Left forelimb (tissue), 1 donor: ENCODE data around the gene JMJD1C.
"Not testable (repeated sequence)": the region's sequence is repeated elsewhere in the genome, so short reads cannot be mapped to it uniquely, and the experiment has no call there.

Source experiments
- DNase-seq: peaks from one replicate; pipeline ENCODE4 v3.0.0-alpha.2; 2018; ENCODE audit warnings: low spot score

JMJD1C gene

DNA sequence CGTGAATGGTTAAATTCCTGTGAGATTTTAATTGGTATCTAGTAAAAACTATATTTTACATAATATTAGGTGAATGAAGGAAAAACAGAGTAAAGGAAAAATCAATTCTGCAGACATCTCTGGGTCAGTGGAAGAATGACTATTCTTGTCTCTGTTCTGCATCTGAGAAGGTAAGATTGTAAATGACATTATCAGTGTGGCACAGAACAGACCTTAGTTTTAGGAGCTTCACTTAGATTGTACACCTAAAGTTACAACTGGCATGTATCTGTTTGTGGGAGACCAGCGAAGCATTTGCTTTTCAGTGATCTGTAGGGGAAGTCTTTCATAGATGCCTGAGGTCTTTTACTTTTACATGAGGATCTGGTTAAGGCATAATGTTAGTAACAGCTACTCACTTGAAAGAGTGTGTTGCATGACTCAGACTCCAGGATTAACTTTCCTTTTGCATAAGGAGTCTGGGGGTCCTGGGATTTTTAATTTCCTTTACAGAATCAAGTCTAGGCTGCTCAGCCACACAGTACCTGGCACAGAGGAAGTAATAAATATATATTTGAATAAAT, 56.2 kb downstream of the JMJD1C start:
- DNase-seq = no peak

- DNase-seq = no peak
These were observed 58.6 kb downstream of the JMJD1C start for GRCh38 chr10:63407136-63407662.

DNA sequence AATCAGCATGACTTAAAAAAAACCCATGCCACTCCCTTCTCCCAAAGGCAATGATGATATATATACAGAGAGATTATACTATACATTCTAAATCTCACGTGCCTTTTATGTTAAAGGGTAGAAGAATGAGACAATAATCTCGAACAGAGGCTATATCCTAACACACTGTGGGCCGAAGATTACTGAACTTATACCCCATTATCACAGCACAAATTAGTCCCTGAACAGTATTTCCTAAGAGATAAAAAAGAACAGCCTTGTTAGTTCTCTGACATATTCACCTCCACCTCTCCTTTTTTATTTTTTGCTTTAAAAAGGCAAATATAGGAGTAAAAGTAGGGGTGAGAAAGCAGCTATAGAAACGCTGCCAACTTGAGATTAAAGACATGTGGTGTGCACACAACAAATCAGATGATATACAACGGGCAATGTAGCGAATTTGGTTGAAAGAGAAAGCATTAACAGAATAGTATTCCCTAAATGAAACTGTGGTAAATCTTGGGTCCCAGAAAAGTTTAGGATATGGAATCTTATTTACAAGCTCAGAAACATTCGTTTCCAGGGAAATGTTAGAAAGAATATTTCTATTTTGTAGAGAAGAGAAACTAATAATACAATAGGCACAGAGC, 69.5 kb downstream of the JMJD1C start:
- DNase-seq = no peak

- DNase-seq = no peak
These were observed 72.7 kb downstream of the JMJD1C start for GRCh38 chr10:63393050-63393449.

GRCh38 chr10:63392224-63392623, 73.6 kb downstream of the JMJD1C start:
- DNase-seq = no peak

- DNase-seq = no peak
These were observed 74.0 kb downstream of the JMJD1C start for GRCh38 chr10:63391812-63392211.

GRCh38 chr10:63390521-63390920, 75.3 kb downstream of the JMJD1C start:
- DNase-seq = no peak

DNA sequence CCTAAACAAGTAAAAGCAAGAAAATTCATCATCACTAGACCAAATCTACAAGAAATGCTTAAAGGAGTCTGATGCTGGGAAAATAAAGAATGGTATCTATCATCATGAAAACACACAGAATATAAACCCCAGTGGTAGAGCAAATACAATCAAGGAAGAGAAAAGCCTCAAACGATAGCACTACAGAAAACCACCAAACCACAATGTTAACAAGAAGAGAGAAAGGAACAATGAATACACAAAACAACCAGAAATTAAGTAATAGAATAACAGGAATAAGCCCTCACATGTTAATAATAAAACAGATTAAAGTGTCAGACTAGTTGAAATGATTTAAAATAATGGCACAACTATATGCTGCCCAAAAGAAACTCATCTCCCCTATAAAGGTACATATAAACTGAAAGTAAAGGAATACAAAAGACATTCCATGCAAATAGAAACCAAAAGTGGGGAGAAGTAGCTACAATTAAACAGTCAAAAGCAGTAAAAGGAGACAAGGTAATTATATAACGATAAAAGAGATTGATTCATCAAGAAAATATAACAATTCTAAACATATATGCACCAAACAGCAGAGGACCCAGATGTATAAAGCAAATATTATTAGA, 77.3 kb downstream of the JMJD1C start:
- DNase-seq = no peak

GRCh38 chr10:63385254-63385653, 80.5 kb downstream of the JMJD1C start:
- no peak for DNase-seq

GRCh38 chr10:63384675-63385074, 81.1 kb downstream of the JMJD1C start:
- no peak for DNase-seq

DNA sequence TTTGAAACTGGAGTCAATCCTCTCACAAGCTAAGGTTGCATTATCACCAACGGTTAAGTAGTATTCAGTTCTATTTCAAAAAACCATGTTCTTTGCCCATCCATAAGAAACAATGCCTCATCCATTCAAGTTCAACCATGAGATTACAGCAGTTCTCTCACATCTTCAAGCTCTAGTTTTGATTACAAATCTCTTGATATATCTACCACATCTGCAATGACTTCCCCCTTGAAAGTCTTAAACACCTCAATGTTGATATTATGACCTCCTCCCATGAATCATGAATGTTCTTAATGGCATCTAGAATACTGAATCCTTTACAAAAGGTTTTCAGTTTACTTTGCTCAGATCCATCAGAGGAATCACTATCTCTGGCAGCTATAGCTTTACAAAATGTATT, 81.8 kb downstream of the JMJD1C start:
- DNase-seq = no peak

DNA sequence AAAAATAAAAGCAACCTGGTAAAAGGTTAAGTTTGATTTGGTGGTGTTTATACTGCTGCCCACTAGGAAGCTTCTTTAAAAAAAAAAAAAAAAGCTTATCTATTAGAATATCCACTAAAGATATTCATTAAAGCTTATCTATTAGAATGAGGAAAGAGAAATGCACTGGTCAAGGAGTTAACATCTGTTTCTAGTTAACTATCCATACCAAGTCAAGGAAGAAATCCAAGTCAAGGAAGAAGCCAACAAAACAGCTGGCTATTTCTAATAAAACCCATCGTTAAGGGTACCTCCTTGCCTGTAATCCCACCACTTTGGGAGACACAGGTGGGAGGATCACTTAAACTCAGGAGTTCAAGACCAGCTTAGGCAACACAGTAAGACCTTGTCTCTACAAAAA, 82.6 kb downstream of the JMJD1C start:
- DNase-seq = no peak

DNA sequence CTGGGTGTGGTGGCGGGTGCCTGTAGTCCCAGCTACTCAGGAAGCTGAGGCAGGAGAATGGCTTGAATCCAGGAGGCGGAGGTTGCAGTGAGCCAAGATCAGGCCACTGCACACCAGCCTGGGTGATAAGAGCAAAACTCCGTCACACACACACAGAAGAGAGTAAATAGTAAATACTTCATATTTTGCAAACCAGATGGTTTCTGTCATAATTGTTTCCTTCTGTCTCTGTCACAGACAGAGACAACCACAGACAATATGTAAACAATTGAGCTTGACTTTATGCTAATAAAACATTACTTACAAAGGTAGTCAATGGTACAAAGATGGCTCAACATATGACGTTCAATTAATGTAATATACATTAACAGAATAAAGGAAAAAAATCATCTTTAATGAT, 83.7 kb downstream of the JMJD1C start:
- no peak for DNase-seq

GRCh38 chr10:63377305-63377661, 88.5 kb downstream of the JMJD1C start:
- DNase-seq = not testable (repeated sequence)

DNA sequence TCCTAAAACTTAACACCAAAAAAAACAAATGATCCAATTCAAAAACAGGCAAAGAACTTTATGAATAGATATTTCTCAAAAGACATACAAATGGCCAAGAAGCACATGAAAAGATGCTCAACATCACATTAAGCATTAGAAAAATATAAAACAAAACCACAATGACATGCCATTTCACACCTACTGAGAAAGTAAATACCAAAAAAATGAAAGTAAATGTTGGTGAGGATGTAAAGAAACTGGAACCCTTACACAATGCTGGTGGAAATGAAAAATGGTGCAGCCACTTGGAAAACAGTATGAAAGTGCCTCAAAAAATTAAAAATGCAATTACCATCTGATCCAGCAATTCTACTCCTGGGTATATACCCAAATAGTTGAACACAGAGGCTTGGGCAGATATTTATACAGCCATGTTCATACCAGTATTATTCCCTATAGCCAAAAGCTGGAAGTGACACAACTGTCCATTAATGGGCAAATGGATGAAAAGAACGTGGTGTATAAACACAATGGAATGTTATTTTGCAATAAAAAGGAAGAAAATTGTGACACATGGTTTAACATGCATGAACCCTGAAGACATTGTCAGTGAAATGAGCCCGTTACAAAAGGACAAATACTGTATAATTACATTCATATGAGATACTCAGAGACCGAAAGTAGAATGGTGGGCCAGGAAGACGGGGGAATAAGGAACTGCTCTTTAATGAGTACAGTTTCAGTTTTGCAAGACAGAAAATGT, 89.0 kb downstream of the JMJD1C start:
- DNase-seq = no peak

DNA sequence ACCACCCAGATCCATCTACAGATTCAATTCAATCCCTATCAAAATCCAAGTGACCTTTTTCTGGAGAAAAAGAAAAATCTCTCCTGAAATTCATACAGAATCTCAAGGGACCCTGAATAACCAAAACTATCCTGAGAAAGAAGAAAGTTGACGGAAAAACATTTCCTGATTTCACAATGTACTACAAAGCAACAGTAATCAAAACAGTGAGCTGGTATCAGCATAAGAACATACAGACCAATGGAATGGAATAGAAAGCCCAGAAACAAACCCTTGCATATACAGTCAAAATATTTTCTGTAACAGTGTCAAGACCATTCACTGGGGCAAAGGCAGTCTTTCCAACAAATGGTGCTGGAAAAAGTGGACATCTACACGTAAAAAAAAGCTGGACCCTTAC, 89.9 kb downstream of the JMJD1C start:
- no peak for DNase-seq

GRCh38 chr10:63375458-63375857, 90.3 kb downstream of the JMJD1C start:
- DNase-seq = no peak

DNA sequence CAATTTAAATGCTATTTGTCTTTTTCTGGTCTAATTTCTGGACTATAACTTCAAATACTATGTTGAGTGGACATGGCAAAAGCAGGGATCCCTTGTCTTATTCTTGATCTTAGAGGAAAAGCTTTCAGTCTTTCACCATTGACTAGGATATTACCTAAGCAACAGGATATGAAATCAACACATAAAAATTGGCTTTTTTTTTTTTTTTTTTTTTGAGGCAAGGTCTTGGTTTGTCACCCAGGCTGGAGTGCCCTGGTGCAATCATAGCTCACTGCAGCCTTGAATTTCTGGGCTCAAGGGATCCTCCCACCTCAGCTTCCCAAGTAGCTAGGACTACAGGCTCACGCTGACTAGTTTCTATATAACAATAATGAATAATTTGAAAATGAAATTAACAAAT, 90.8 kb downstream of the JMJD1C start:
- DNase-seq = no peak

DNA sequence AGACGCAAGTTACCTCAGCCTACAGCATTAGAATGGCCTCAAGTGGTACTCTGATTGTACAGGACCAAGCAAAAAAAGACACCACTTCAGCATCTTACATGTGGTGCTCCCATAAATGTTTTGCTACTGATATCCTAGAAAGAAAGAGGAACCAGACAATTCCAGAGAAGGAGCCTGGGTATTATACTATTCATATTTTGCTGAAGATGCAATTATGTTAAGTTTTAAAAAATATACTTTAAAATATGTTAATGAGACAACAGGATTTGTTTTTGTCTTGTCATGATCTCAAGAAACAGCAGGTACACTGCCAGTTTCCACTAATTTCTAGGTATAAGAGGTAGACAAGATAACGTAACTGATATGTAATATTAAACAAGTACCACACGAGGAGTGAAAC, 92.6 kb downstream of the JMJD1C start:
- no peak for DNase-seq

- no peak for DNase-seq
These were observed 96.1 kb downstream of the JMJD1C start for GRCh38 chr10:63369711-63370110.

DNA sequence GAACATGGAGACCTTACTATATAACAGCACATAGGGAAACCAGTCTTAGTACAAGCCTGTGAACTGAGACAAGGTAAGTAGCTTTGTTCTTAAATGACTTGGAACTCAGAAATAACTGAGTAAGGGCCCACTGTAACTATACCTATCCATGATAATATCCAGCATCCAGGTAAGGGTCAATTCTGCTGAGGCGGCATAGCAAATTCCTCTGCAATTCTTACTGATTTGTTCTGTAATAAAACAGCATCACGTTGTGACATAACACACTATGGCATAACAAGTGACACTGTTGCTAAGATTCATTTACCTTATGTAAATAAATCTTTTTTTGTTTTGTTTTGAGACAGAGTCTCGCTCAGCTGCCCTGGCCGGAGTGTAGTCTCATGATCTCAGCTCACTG, 97.4 kb downstream of the JMJD1C start:
- no peak for DNase-seq

DNA sequence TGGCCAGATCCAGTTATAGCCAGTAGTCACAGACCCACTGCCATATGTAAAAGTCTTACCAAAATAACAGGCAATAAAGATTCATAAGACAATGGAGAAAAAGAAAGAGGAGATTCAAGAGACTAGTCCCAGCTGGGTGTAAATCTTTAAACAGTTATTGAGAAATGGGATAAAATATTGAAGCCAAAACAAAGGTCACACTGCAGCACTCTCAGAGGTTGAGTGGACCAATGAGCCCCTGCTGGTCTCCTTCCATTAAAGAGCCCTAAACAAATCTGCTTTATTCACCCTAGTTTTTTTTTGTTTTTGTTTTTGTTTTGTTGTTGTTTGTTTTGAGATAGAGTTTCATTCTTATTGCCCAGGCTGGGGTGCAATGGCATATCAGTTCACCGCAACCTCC, 98.8 kb downstream of the JMJD1C start:
- no peak for DNase-seq
